DND-41 (cell line): ENCODE results near the gene RHBDF2.

Experiments used
- ATAC-seq: fragments of 200-7000 bp; cut with Tn5 transposase; 3 replicates; pipeline ENCODE4 v1.9.1; 2021; ENCODE audit warnings: low read depth; ENCODE audit not compliant: insufficient read depth
- DNase-seq: peaks from one replicate; pipeline ENCODE4 v3.0.0-alpha.2; 2020
- H2AFZ ChIP-seq: 2 replicates; pipeline ENCODE4 v1.6.0; 2012; ENCODE audit warnings: low read depth, low read length
- H3K27ac ChIP-seq: 2 replicates; pipeline ENCODE4 v1.5.1; 2012; ENCODE audit warnings: low read length, inconsistent platforms
- H3K27me3 ChIP-seq: fragments of 200-600 bp; sonication (generic); 2 replicates; pipeline ENCODE4 v1.6.0; 2012; ENCODE audit warnings: low read length, mild to moderate bottlenecking, inconsistent platforms; ENCODE audit not compliant: insufficient read depth, poor library complexity
- H3K36me3 ChIP-seq: 2 replicates; pipeline ENCODE4 v1.5.1; 2012; ENCODE audit warnings: low read length, inconsistent platforms; ENCODE audit not compliant: insufficient read depth
- H3K4me1 ChIP-seq: 2 replicates; pipeline ENCODE4 v1.5.1; 2012; ENCODE audit warnings: mild to moderate bottlenecking, low read length; ENCODE audit not compliant: insufficient read depth
- H3K4me2 ChIP-seq: 2 replicates; pipeline ENCODE4 v1.6.0; 2012; ENCODE audit warnings: mild to moderate bottlenecking, moderate library complexity, low read length, inconsistent platforms; ENCODE audit not compliant: insufficient read depth
- H3K4me3 ChIP-seq, 2 experiments: fragments of 200-600 bp in 1 of 2; shearing (Covaris generic) in 1 of 2; 2 replicates each; pipeline ENCODE4 v1.5.1; 2012 to 2016; ENCODE audit warnings: inconsistent platforms in 2 of 2, low read length in 2 of 2, mild to moderate bottlenecking in 2 of 2, low read depth in 1 of 2, moderate library complexity in 1 of 2
- H3K79me2 ChIP-seq: 2 replicates; pipeline ENCODE4 v1.6.0; 2012; ENCODE audit warnings: low read length, inconsistent platforms; ENCODE audit not compliant: insufficient read depth
- H3K9ac ChIP-seq: 2 replicates; pipeline ENCODE4 v1.6.0; 2012; ENCODE audit warnings: low read depth, mild to moderate bottlenecking, inconsistent platforms, low read length, moderate library complexity
- H3K9me3 ChIP-seq: 2 replicates; pipeline ENCODE4 v1.5.1; 2012; ENCODE audit warnings: low read length, moderate library complexity, mild to moderate bottlenecking, inconsistent platforms; ENCODE audit not compliant: insufficient read depth, severe bottlenecking
- H4K20me1 ChIP-seq: 2 replicates; pipeline ENCODE4 v1.6.0; 2012; ENCODE audit warnings: low read length; ENCODE audit not compliant: insufficient read depth
- EZH2 ChIP-seq: IDR thresholded peaks from 3 replicates; pipeline ENCODE4 v1.6.1; 2012; ENCODE audit warnings: borderline replicate concordance, low read depth, mild to moderate bottlenecking, moderate library complexity, low read length, inconsistent platforms; ENCODE audit not compliant: severe bottlenecking
- TF ChIP-seq, protein P1 (sequence below): IDR thresholded peaks from 2 replicates; pipeline ENCODE4 v1.5.1; 2012; ENCODE audit warnings: borderline replicate concordance, low read length, moderate library complexity, mild to moderate bottlenecking; ENCODE audit not compliant: poor library complexity, severe bottlenecking; ENCODE audit errors: extremely low read depth

RHBDF2 gene

DNA sequence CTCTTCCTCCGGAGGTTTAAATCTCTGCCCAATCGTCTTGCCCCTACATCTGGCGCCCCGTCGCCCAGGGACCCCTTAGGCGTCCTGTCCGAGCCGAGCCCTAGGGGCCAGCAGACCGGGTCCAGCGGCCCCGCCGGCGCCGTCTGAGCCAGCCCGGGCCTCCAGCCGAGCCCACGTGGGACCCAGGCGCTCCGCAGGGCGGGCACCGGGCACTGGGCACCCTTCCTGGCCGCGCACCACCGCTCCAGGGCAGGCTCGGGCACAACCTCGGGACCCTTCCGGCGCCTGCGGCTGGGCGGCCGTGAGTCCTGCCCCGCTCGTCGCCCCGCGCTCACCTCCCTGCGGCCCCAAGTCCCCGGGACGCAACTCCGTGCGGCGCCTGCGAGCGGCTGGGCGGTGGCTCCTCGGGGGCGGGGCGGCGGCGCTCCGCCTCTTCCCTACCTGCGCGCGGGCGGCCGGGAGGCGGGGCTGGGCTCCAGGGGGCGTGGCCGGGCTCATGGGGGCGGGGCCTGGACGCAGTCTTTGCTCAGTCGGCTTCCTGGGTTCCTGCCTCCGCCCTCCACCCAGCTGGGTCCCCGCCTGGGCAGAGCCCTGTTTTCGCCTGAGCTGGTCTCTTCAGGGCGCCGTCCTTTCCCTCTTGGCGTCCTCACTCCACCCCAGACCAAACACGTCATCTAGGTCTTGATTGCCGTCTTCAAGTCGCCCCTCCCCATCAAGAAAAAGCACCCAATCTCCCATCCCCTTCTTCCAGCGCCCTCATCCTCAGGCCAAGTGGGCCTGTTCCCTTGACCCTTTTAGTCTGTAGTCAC lies at the start of gene RHBDF2:
TSS of gene RHBDF2 (minus strand) at position 406 of the 809 bp plus-strand sequence. CDS start 19,899 bp downstream, outside the sequence.
- H4K20me1 ChIP-seq = peaks cover 16% of the 10 kb centered on the region; the same call in 1 of the 2 replicates
- H2AFZ ChIP-seq = peak within 1 kb of the TSS; percentile 65
- H3K27me3 ChIP-seq = peaks cover 11% of the 10 kb centered on the region
- H3K4me1 ChIP-seq = peaks cover 13% of the 10 kb centered on the region
- H3K9ac ChIP-seq = peak within 1 kb of the TSS; percentile 26
- H3K4me2 ChIP-seq = peak within 1 kb of the TSS; percentile 70
- H3K79me2 ChIP-seq = no peaks in the 10 kb centered on the region
- DNase-seq (peak; percentile 88), ATAC-seq (peak; percentile 86)
- no peak for TF ChIP-seq EZH2
- TF ChIP-seq, protein P1, sequence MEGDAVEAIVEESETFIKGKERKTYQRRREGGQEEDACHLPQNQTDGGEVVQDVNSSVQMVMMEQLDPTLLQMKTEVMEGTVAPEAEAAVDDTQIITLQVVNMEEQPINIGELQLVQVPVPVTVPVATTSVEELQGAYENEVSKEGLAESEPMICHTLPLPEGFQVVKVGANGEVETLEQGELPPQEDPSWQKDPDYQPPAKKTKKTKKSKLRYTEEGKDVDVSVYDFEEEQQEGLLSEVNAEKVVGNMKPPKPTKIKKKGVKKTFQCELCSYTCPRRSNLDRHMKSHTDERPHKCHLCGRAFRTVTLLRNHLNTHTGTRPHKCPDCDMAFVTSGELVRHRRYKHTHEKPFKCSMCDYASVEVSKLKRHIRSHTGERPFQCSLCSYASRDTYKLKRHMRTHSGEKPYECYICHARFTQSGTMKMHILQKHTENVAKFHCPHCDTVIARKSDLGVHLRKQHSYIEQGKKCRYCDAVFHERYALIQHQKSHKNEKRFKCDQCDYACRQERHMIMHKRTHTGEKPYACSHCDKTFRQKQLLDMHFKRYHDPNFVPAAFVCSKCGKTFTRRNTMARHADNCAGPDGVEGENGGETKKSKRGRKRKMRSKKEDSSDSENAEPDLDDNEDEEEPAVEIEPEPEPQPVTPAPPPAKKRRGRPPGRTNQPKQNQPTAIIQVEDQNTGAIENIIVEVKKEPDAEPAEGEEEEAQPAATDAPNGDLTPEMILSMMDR = no peak
- no peaks in the 10 kb centered on the region for H3K36me3 ChIP-seq
- no peak within 1 kb of the TSS for H3K27ac ChIP-seq
- peak within 1 kb of the TSS in 1 of 2 experiments; percentile 48; a peak in 2 of 4 replicates for H3K4me3 ChIP-seq
- no peaks in the 10 kb centered on the region for H3K9me3 ChIP-seq

DNA sequence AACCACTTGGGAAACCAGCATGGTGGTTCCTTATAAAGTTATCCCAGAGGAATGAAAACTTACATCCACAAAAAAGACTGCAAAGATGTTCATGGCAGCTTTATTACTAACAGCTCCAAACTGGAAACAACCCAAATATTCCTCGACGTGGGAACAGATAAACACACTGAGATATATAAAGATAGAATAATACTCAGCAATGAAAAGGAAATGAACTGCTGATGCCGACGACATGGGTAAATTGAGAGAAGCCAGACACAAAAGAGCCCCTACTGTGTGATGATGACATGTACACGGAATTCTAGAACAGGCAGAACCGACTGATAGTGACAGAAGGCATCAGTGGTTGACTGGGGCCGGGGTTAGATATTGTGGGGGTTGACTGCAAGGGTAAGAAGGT lies 48.3 kb upstream of the RHBDF2 start:
- no peaks in the 10 kb centered on the region; the same call in 1 of the 2 replicates for H4K20me1 ChIP-seq
- ATAC-seq (no peak), DNase-seq (no peak)
- no peaks in the 10 kb centered on the region for H3K36me3 ChIP-seq
- no peak overlapping the region for H3K4me2 ChIP-seq
- H2AFZ ChIP-seq = no peak overlapping the region
- H3K9me3 ChIP-seq = no peaks in the 10 kb centered on the region
- H3K4me3 ChIP-seq = no peak overlapping the region
- H3K27me3 ChIP-seq = no peaks in the 10 kb centered on the region
- no peak overlapping the region for H3K9ac ChIP-seq
- TF ChIP-seq, protein P1 = no peak
- TF ChIP-seq EZH2 = no peak
- peaks cover 11% of the 10 kb centered on the region for H3K4me1 ChIP-seq
- H3K27ac ChIP-seq = no peak overlapping the region
- no peaks in the 10 kb centered on the region for H3K79me2 ChIP-seq

GRCh38 chr17:76549215-76549518 lies 47.9 kb upstream of the RHBDF2 start:
- Histone ChIP-seq H3K4me2 (no peak overlapping the region), H2AFZ (no peak overlapping the region), H4K20me1 (no peaks in the 10 kb centered on the region; the same call in 1 of the 2 replicates), H3K36me3 (no peaks in the 10 kb centered on the region), H3K79me2 (no peaks in the 10 kb centered on the region), H3K27me3 (no peaks in the 10 kb centered on the region), H3K4me3 (no peak overlapping the region), H3K27ac (no peak overlapping the region), H3K4me1 (peaks cover 11% of the 10 kb centered on the region), H3K9me3 (no peaks in the 10 kb centered on the region), H3K9ac (no peak overlapping the region)
- TF ChIP-seq, protein P1 = no peak
- TF ChIP-seq EZH2 = no peak
- DNase-seq (no peak), ATAC-seq (no peak)
